Upper lobe of left lung (tissue), 4 donors: ENCODE measurements around the gene CCNI.

Experiments used
- CTCF ChIP-seq, 6 experiments: fragments of 450-650 bp in 4 of 6; fragments of 200-600 bp in 2 of 6; sonication (generic) in 2 of 6; IDR thresholded peaks; one replicate each; pipeline ENCODE4 v1.5.1; 2016 to 2019; ENCODE audit warnings: antibody characterized with exemption in 6 of 6
- EP300 ChIP-seq, 4 donors: sonication (generic); formaldehyde crosslinking; IDR thresholded peaks; one replicate each; pipeline ENCODE4 v1.5.1; 2017; ENCODE audit warnings: antibody characterized with exemption in 4 of 4, control low read depth in 2 of 4
- POLR2A ChIP-seq, 4 donors: fragments of 450-650 bp; IDR thresholded peaks; one replicate each; pipeline ENCODE4 v1.5.1; 2016 to 2017; ENCODE audit warnings: antibody characterized with exemption in 4 of 4, mild to moderate bottlenecking in 2 of 4
- POLR2AphosphoS5 ChIP-seq, 2 donors: sonication (generic); formaldehyde crosslinking; IDR thresholded peaks; one replicate each; pipeline ENCODE4 v1.5.1; 2017; ENCODE audit warnings: antibody characterized with exemption in 2 of 2

DNA sequence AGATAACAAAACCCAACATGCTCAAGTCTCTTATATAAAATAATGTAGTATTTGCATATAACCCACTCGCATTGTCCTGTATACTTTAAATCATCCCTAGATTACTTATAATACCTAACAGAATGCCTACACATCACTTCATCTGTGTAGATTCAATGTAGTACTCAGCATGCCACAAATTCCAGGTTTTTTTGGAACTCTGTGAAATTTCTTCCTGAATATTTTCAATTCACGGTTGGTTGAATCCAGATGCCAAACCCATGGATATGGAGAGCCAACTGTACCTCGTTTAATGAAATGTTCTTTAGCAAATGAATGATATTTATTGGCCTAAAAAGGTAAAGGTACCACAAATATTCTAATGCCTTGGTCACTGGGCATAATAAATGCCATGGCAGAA is 24.8 kb downstream of the CCNI start:
- TF ChIP-seq EP300 (IDR thresholded peaks at IDR 0.05): no peak
- no peak for TF ChIP-seq POLR2A (IDR thresholded peaks at IDR 0.05)
- no peak for TF ChIP-seq CTCF (IDR thresholded peaks at IDR 0.05)
- no peak for TF ChIP-seq POLR2AphosphoS5 (IDR thresholded peaks at IDR 0.05)
